Liver (tissue), 9 donors: ENCODE results near the gene ECHS1. TPM values are rescaled to one million over a fixed set of nuclear protein-coding genes. Genes with fewer than 3 reads are reported as not detected.

Experiments
- DNase-seq: peaks from one replicate; pipeline ENCODE4 v3.0.0-alpha.2; 2017; ENCODE audit warnings: low spot score
- H3K27ac ChIP-seq, 2 donors: one replicate each; pipeline ENCODE4 v1.7.0; 2013; ENCODE audit warnings: inconsistent platforms in 2 of 2, low read length in 2 of 2, control low read depth in 1 of 2, low read depth in 1 of 2, mild to moderate bottlenecking in 1 of 2
- H3K27me3 ChIP-seq, 4 donors: one replicate each; pipeline versions ENCODE4 v1.6.1 to v1.7.0; 2013; ENCODE audit warnings: low read length in 3 of 4, inconsistent platforms in 1 of 4, mild to moderate bottlenecking in 1 of 4, moderate library complexity in 1 of 4; ENCODE audit not compliant: control insufficient read depth in 4 of 4, insufficient read depth in 4 of 4
- H3K36me3 ChIP-seq, 4 donors: one replicate each; pipeline versions ENCODE4 v1.6.1 to v1.7.0; 2013; ENCODE audit warnings: low read length in 3 of 4, mild to moderate bottlenecking in 3 of 4, low read depth in 1 of 4, moderate library complexity in 1 of 4; ENCODE audit not compliant: control insufficient read depth in 4 of 4, insufficient read depth in 3 of 4
- H3K4me1 ChIP-seq, 4 donors: one replicate each; pipeline versions ENCODE4 v1.6.1 to v1.7.0; 2013; ENCODE audit warnings: low read length in 3 of 4, mild to moderate bottlenecking in 3 of 4, moderate library complexity in 1 of 4; ENCODE audit not compliant: control insufficient read depth in 4 of 4, insufficient read depth in 4 of 4
- H3K4me3 ChIP-seq, 3 donors: one replicate each; pipeline versions ENCODE4 v1.6.1 to v1.7.0; 2013; ENCODE audit warnings: low read length in 3 of 3, control low read depth in 1 of 3, low read depth in 1 of 3, mild to moderate bottlenecking in 1 of 3
- H3K9ac ChIP-seq, 2 donors: one replicate each; pipeline ENCODE4 v1.7.0; 2013; ENCODE audit warnings: low read length in 2 of 2, mild to moderate bottlenecking in 2 of 2, moderate library complexity in 2 of 2, control low read depth in 1 of 2, low read depth in 1 of 2
- H3K9me3 ChIP-seq, 4 donors: one replicate each; pipeline versions ENCODE4 v1.6.1 to v1.7.0; 2013; ENCODE audit warnings: low read length in 3 of 4; ENCODE audit not compliant: control insufficient read depth in 4 of 4
- CTCF ChIP-seq: fragments of 150-350 bp; IDR thresholded peaks from 2 replicates; pipeline ENCODE4 v1.5.1; 2017; ENCODE audit warnings: improper control_type of control experiment, low read depth, low read length; ENCODE audit not compliant: missing input control
- EGR1 ChIP-seq, 2 donors: IDR thresholded peaks; 2 replicates each; pipeline ENCODE4 v1.6.1; 2016 to 2018; ENCODE audit warnings: antibody characterized with exemption in 2 of 2, low read depth in 2 of 2
- FOXA1 ChIP-seq: IDR thresholded peaks from 2 replicates; pipeline ENCODE4 v1.6.1; 2016; ENCODE audit warnings: antibody characterized with exemption
- FOXA2 ChIP-seq: IDR thresholded peaks from 2 replicates; pipeline ENCODE4 v1.6.1; 2016; ENCODE audit warnings: antibody characterized with exemption
- GABPA ChIP-seq, 2 donors: IDR thresholded peaks in 1 of 2; conservative IDR thresholded peaks in 1 of 2; 2 replicates each; pipeline ENCODE4 v1.6.1; 2016; ENCODE audit warnings: antibody characterized with exemption in 2 of 2, mild to moderate bottlenecking in 1 of 2, moderate library complexity in 1 of 2
- HNF4A ChIP-seq, 2 donors: conservative IDR thresholded peaks; 2 replicates each; pipeline ENCODE4 v1.6.1; 2016; ENCODE audit warnings: antibody characterized with exemption in 2 of 2, mild to moderate bottlenecking in 2 of 2
- HNF4G ChIP-seq: IDR thresholded peaks from 2 replicates; pipeline ENCODE4 v1.6.1; 2016; ENCODE audit warnings: antibody characterized with exemption
- JUND ChIP-seq, 2 donors: IDR thresholded peaks; 2 replicates each; pipeline ENCODE4 v1.6.1; 2016; ENCODE audit warnings: antibody characterized with exemption in 2 of 2
- NR2F2 ChIP-seq: IDR thresholded peaks from 2 replicates; pipeline ENCODE4 v1.6.1; 2016; ENCODE audit warnings: antibody characterized with exemption
- RAD21 ChIP-seq, 2 donors: IDR thresholded peaks; 2 replicates each; pipeline ENCODE4 v1.6.1; 2016; ENCODE audit warnings: antibody characterized with exemption in 2 of 2, mild to moderate bottlenecking in 2 of 2
- RXRA ChIP-seq, 2 donors: IDR thresholded peaks; 2 replicates each; pipeline ENCODE4 v1.6.1; 2017 to 2018; ENCODE audit warnings: antibody characterized with exemption in 2 of 2, mild to moderate bottlenecking in 1 of 2
- YY1 ChIP-seq: IDR thresholded peaks from 2 replicates; pipeline ENCODE4 v1.6.1; 2016; ENCODE audit warnings: antibody characterized with exemption, mild to moderate bottlenecking
- WGBS: extraction: QIAGEN DNeasy Blood & Tissue Kit; methylation state at CpG from one replicate; pipeline ENCODE4 v1.1.7; 2013; 5-methylcytosine and 5-hydroxymethylcytosine counted together
- polyA plus RNA-seq, 2 donors: library from polyadenylated mRNA; stranded (reverse) in 1 of 2; unstranded in 1 of 2; fragments of 200-250 nt in 1 of 2; fragments of >200 nt in 1 of 2; fragmentation: Nextera tagmentation in 1 of 2; extraction: Ambion mirVana in 1 of 2; gene quantifications; one replicate each; pipeline versions ENCODE4 v1.2.1 to v1.2.3, GENCODE V29; 2013 to 2015
- total RNA-seq, 2 donors: library from RNA; depleted of rRNA; stranded (reverse); fragments of >200 nt; gene quantifications; one replicate each; pipeline ENCODE4 v1.2.3, GENCODE V29; 2014
- TF ChIP-seq, protein P1 (sequence below): IDR thresholded peaks from 2 replicates; pipeline ENCODE4 v1.6.1; 2016; ENCODE audit warnings: antibody characterized with exemption, mild to moderate bottlenecking
- TF ChIP-seq, protein P2 (sequence below): IDR thresholded peaks from 2 replicates; pipeline ENCODE4 v1.6.1; 2016; ENCODE audit warnings: antibody characterized with exemption
- donor health status: healthy.
- donor health status: healthy.
- donor health status: healthy.
- donor health status: healthy.
- donor health status: healthy.

Gene ECHS1
- total and polyA plus RNA-seq, 4 donors = 41.5 to 849 (median 354) TPM

DNA sequence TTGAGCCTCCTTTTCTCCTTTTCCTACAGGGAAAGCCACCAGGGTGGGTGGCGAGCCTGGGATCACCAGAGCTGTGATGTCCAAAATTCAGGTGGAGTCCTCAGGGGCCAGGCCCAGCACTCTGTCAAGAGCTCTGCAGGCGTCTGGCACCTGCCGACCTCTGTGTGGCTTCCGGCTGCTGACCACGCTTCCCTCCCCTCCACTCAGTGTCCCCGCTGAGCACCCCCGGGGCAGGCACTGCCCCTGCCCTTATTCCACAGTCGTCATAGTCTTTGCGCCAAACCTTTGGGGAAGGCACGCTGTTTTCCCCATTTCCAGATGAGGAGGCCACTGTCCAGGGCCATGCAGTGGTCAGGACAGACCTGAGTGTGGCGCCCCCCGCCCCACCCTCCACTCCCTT is 28.3 kb upstream of the ECHS1 start:
- DNase-seq = no peak
- peaks cover 6 to 45% (median 26%) of the 10 kb centered on the region in 4 donors for H3K36me3 ChIP-seq
- H3K9ac ChIP-seq = no peak overlapping the region
- H3K27me3 ChIP-seq = no peaks in the 10 kb centered on the region
- no peak overlapping the region for H3K27ac ChIP-seq
- WGBS = 97% methylated on average over 12 of the region's 12 CpGs
- no peaks in the 10 kb centered on the region for H3K9me3 ChIP-seq
- TF ChIP-seq FOXA1 = no peak
- no peak for TF ChIP-seq EGR1 (IDR thresholded peaks at IDR 0.05; ENCODE audit: low read depth in 2 of 2)
- TF ChIP-seq RXRA (IDR thresholded peaks at IDR 0.05) = no peak
- no peak for TF ChIP-seq HNF4G
- H3K4me3 ChIP-seq = no peak overlapping the region
- no peaks in the 10 kb centered on the region for H3K4me1 ChIP-seq

DNA sequence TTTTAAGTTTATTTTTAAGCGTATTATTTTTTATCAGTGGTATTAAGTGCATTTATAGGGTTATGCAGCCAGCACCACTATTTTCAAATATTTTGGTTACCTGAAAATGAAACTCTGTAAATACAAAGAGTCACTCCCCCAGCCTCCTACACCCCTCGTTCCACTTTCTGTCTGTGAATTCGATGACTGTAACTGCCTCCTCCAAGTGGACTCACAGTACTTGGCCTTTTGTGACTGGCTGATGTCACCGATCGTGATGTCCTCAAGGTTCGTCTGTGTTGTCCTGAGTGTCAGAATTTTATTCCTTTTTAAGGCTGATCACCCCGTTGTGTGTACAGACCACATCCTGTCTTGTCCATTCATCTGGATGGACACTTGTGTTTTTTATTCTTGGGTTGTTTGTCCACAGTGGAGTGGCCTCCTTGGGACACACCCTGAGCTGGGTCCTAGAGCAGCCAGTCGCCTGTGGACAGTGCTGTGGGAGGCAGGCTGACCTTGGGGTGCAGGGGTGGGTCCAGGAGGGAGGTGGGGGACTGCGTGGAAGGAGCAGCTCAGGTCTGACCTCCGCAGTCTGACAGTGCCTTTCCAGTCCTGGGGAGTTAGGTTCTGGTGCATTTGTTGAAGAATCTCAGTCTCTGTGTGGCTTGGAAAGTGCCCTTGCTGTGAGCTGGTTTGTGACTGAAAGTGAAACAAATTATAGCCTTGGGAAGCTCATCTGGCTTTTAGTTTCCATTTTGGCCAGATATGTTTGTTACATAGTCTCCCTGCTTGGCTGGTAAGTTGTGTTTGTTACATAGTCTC is 27.7 kb upstream of the ECHS1 start:
- Histone ChIP-seq H3K9ac (no peak overlapping the region), H3K9me3 (no peaks in the 10 kb centered on the region), H3K27ac (no peak overlapping the region), H3K27me3 (no peaks in the 10 kb centered on the region), H3K36me3 (peaks cover 9 to 47% (median 29%) of the 10 kb centered on the region in 4 donors), H3K4me1 (no peaks in the 10 kb centered on the region), H3K4me3 (no peak overlapping the region)
- TF ChIP-seq YY1 = no peak
- TF ChIP-seq HNF4A (conservative IDR thresholded peaks at IDR 0.05) = no peak
- WGBS = 84% methylated on average over 10 of the region's 10 CpGs
- no peak for DNase-seq

- Histone ChIP-seq H3K9ac (no peak overlapping the region), H3K27me3 (no peaks in the 10 kb centered on the region), H3K9me3 (no peaks in the 10 kb centered on the region), H3K4me3 (no peak overlapping the region), H3K4me1 (peaks cover 3 to 9% (median 6%) of the 10 kb centered on the region in 4 donors), H3K36me3 (peaks cover 9 to 43% (median 26%) of the 10 kb centered on the region in 4 donors), H3K27ac (no peak overlapping the region)
- no peak for TF ChIP-seq FOXA1
- 97% methylated on average over 19 of the region's 19 CpGs for WGBS
- DNase-seq = no peak
Measured at GRCh38 chr10:133399123-133399601, 26.0 kb upstream of the ECHS1 start.

- no peaks in the 10 kb centered on the region for H3K27me3 ChIP-seq
- H3K9ac ChIP-seq = no peak overlapping the region
- no peaks in the 10 kb centered on the region for H3K9me3 ChIP-seq
- no peak overlapping the region for H3K4me3 ChIP-seq
- no peak overlapping the region for H3K27ac ChIP-seq
- TF ChIP-seq RXRA (IDR thresholded peaks at IDR 0.05) (no peak), EGR1 (IDR thresholded peaks at IDR 0.05; ENCODE audit: low read depth in 2 of 2) (no peak), HNF4G (no peak), NR2F2 (no peak), JUND (IDR thresholded peaks at IDR 0.05) (no peak), FOXA2 (no peak), GABPA (IDR thresholded peaks at IDR 0.05 in 1 of 2, conservative IDR thresholded peaks at IDR 0.05 in 1 of 2) (no peak), HNF4A (conservative IDR thresholded peaks at IDR 0.05) (no peak), RAD21 (IDR thresholded peaks at IDR 0.05) (no peak), YY1 (no peak), CTCF (no peak), FOXA1 (no peak)
- TF ChIP-seq, protein P1, sequence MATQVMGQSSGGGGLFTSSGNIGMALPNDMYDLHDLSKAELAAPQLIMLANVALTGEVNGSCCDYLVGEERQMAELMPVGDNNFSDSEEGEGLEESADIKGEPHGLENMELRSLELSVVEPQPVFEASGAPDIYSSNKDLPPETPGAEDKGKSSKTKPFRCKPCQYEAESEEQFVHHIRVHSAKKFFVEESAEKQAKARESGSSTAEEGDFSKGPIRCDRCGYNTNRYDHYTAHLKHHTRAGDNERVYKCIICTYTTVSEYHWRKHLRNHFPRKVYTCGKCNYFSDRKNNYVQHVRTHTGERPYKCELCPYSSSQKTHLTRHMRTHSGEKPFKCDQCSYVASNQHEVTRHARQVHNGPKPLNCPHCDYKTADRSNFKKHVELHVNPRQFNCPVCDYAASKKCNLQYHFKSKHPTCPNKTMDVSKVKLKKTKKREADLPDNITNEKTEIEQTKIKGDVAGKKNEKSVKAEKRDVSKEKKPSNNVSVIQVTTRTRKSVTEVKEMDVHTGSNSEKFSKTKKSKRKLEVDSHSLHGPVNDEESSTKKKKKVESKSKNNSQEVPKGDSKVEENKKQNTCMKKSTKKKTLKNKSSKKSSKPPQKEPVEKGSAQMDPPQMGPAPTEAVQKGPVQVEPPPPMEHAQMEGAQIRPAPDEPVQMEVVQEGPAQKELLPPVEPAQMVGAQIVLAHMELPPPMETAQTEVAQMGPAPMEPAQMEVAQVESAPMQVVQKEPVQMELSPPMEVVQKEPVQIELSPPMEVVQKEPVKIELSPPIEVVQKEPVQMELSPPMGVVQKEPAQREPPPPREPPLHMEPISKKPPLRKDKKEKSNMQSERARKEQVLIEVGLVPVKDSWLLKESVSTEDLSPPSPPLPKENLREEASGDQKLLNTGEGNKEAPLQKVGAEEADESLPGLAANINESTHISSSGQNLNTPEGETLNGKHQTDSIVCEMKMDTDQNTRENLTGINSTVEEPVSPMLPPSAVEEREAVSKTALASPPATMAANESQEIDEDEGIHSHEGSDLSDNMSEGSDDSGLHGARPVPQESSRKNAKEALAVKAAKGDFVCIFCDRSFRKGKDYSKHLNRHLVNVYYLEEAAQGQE = no peak
- TF ChIP-seq, protein P2, sequence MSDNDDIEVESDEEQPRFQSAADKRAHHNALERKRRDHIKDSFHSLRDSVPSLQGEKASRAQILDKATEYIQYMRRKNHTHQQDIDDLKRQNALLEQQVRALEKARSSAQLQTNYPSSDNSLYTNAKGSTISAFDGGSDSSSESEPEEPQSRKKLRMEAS = no peak
- peaks cover 5 to 12% (median 7%) of the 10 kb centered on the region in 4 donors for H3K4me1 ChIP-seq
- peaks cover 9 to 35% (median 22%) of the 10 kb centered on the region in 4 donors for H3K36me3 ChIP-seq
- WGBS = 98% methylated on average over 7 of the region's 7 CpGs
- DNase-seq = no peak
Measured at GRCh38 chr10:133397938-133398337, 24.8 kb upstream of the ECHS1 start.
